K562 (cell line): ENCODE results near the gene AGRN. TPM values are rescaled to one million over a fixed set of nuclear protein-coding genes. Genes with fewer than 3 reads are reported as not detected.
"Not testable (repeated sequence)": the region's sequence is repeated elsewhere in the genome, so short reads cannot be mapped to it uniquely, and the experiment has no call there.

ENCODE experiments used
- ATAC-seq: fragments of 200-7000 bp; cut with Tn5 transposase; 3 replicates; pipeline ENCODE4 v1.9.1; 2020; ENCODE audit warnings: moderate library complexity
- BruUV-seq: library from RNA; stranded (reverse); fragments of 400-500 nt; replicated peaks from 2 replicates; lab custom pipeline; 2021; lab: Mats Ljungman, UMichigan
- CTCF ChIA-PET: fragments of 300-600 bp; formaldehyde crosslinking; extraction: SDS; loops from one replicate; lab custom pipeline; 2021; ENCODE audit warnings: low intra/inter-chr PET ratio; lab: Yijun Ruan, JAX
- POLR2A ChIA-PET: fragments of 300-600, 350-650 bp; sonication (Branson Sonifier 250); formaldehyde crosslinking; extraction: SDS; loops from one replicate; lab custom pipeline; 2021; ENCODE audit warnings: antibody characterized with exemption, inconsistent platforms; lab: Yijun Ruan, JAX
- DNase-seq, 4 experiments: peaks; one replicate each; pipeline versions ENCODE4 v3.0.0 to v3.0.0-alpha.2; 2011 to 2018; ENCODE audit warnings: low spot score in 3 of 4, mixed read lengths in 3 of 4; ENCODE audit errors: extremely low read depth in 1 of 4
- FAIRE-seq: peaks from 2 replicates; lab custom pipeline; 2011; peaks lifted over from hg19 to GRCh38; lab: Jason Lieb, UNC
- H2AFZ ChIP-seq: 2 replicates; pipeline ENCODE4 v1.6.0; 2011; ENCODE audit warnings: low read depth, low read length, control low read depth, inconsistent platforms
- H3K27ac ChIP-seq: fragments of 200-600 bp; 3 replicates; pipeline ENCODE4 v1.8.0; 2011; ENCODE audit warnings: low read depth, mild to moderate bottlenecking, control low read depth, inconsistent platforms, low read length, moderate library complexity, mixed read lengths; ENCODE audit errors: extremely low read depth
- H3K27me3 ChIP-seq, 2 experiments: fragments of 300-600 bp in 1 of 2; 2 replicates in 1 of 2; 3 replicates in 1 of 2; pipeline versions ENCODE4 v1.6.0 to v1.8.0; 2011; ENCODE audit warnings: inconsistent platforms in 2 of 2, low read length in 2 of 2, mild to moderate bottlenecking in 1 of 2, mixed read lengths in 1 of 2, moderate library complexity in 1 of 2; ENCODE audit not compliant: control insufficient read depth in 2 of 2, insufficient read depth in 2 of 2
- H3K36me3 ChIP-seq: fragments of 300-600 bp; 3 replicates; pipeline ENCODE4 v1.8.0; 2011; ENCODE audit warnings: mild to moderate bottlenecking, low read length, inconsistent platforms; ENCODE audit not compliant: control insufficient read depth, insufficient read depth
- H3K4me1 ChIP-seq, 2 experiments: fragments of 200-600 bp in 1 of 2; replicated peaks in 1 of 2; 2 replicates in 1 of 2; 3 replicates in 1 of 2; pipeline versions ENCODE4 v1.5.1 to v1.8.0; 2011; ENCODE audit warnings: inconsistent platforms in 2 of 2, low read length in 2 of 2, mild to moderate bottlenecking in 1 of 2, mixed read lengths in 1 of 2, moderate library complexity in 1 of 2; ENCODE audit not compliant: control insufficient read depth in 2 of 2, insufficient read depth in 2 of 2
- H3K4me2 ChIP-seq: 2 replicates; pipeline ENCODE4 v1.6.1; 2011; ENCODE audit warnings: low read length, control low read depth, inconsistent platforms, mixed read lengths; ENCODE audit not compliant: insufficient read depth
- H3K4me3 ChIP-seq: fragments of 200-600 bp; sonication (generic), shearing (Covaris generic); 2 replicates; pipeline ENCODE4 v1.5.1; 2016; ENCODE audit warnings: control low read depth, inconsistent platforms
- H3K79me2 ChIP-seq: fragments of 200-600 bp; 3 replicates; pipeline ENCODE4 v1.8.0; 2011; ENCODE audit warnings: low read length, inconsistent platforms; ENCODE audit not compliant: control insufficient read depth, insufficient read depth
- H3K9ac ChIP-seq, 2 experiments: 2 replicates each; pipeline versions ENCODE4 v1.6.0 to v1.6.1; 2011; ENCODE audit warnings: low read depth in 2 of 2, low read length in 2 of 2, control low read depth in 1 of 2, inconsistent platforms in 1 of 2, mild to moderate bottlenecking in 1 of 2, mixed read lengths in 1 of 2; ENCODE audit not compliant: insufficient read depth in 1 of 2
- H3K9me1 ChIP-seq: one replicate; pipeline ENCODE4 v1.6.0; 2011; ENCODE audit warnings: inconsistent platforms, mild to moderate bottlenecking, low read length, moderate library complexity; ENCODE audit not compliant: control insufficient read depth, insufficient read depth
- H3K9me3 ChIP-seq: replicated peaks from 2 replicates; pipeline ENCODE4 v1.5.1; 2011; ENCODE audit warnings: low read depth, low read length, inconsistent platforms; ENCODE audit not compliant: control insufficient read depth, insufficient read depth
- H4K20me1 ChIP-seq: replicated peaks from 2 replicates; pipeline ENCODE4 v1.6.1; 2011; ENCODE audit warnings: low read length, inconsistent platforms, mixed read lengths; ENCODE audit not compliant: control insufficient read depth, insufficient read depth
- ARID1B ChIP-seq: fragments of 450-650 bp; IDR thresholded peaks from 2 replicates; pipeline ENCODE4 v1.6.1; 2016; ENCODE audit warnings: antibody characterized with exemption, mild to moderate bottlenecking, inconsistent platforms
- CBFA2T3 ChIP-seq: fragments of 450-650 bp; IDR thresholded peaks from 2 replicates; pipeline ENCODE4 v1.6.1; 2017
- CEBPB ChIP-seq: fragments of 450-650 bp; IDR thresholded peaks from 2 replicates; pipeline ENCODE4 v1.6.1; 2016; ENCODE audit warnings: missing genetic modification characterization, missing compliant biosample characterization
- CEBPG ChIP-seq, 3 experiments: fragments of 200-800 bp in 1 of 3; sonication (Bioruptor generic) in 1 of 3; sonication (generic) in 1 of 3; formaldehyde crosslinking in 1 of 3; IDR thresholded peaks in 2 of 3; conservative IDR thresholded peaks in 1 of 3; 2 replicates each; pipeline versions ENCODE4 v1.6.1 to v1.8.0; 2016 to 2022; ENCODE audit warnings: missing compliant biosample characterization in 2 of 3, missing genetic modification characterization in 2 of 3, mild to moderate bottlenecking in 1 of 3, missing genetic modification reagents in 1 of 3
- EGR1 ChIP-seq: fragments of 450-650 bp; conservative IDR thresholded peaks from 2 replicates; pipeline ENCODE4 v1.6.1; 2017; ENCODE audit warnings: mild to moderate bottlenecking
- RHOXF2B ChIP-seq: fragments of 250-450 bp; sonication (Bioruptor Pico); conservative IDR thresholded peaks from 2 replicates; pipeline ENCODE4 v1.5.1; 2021
- WGBS: fragments of 100-300 bp; shearing (Covaris generic); methylation state at CpG from one replicate; pipeline ENCODE4 v1.1.6; 2016; ENCODE audit warnings: low coverage, mixed read lengths; ENCODE audit not compliant: insufficient coverage; ENCODE audit errors: missing lambda C conversion rate; 5-methylcytosine and 5-hydroxymethylcytosine counted together
- in situ Hi-C: fragments of 300-500 bp; cut with MboI; formaldehyde crosslinking; loops from 4 replicates; pipeline ENCODE4 v1.15.0; 2018; ENCODE audit warnings: inconsistent platforms, mixed read lengths
- intact Hi-C: fragments of 100-400 bp; cut with micrococcal nuclease; formaldehyde crosslinking; loops from 2 replicates; pipeline ENCODE4 v1.14.2; 2022
- polyA plus RNA-seq, 8 experiments: library from polyadenylated mRNA; depleted of rRNA in 4 of 8; stranded (reverse) in 5 of 8; unstranded in 3 of 8; fragments of >200 nt; fragmentation: Nextera tagmentation in 2 of 8; fragmentation: Illumina TruSeq in 1 of 8; extraction: Ambion mirVana in 2 of 8; extraction: Trizol in 1 of 8; gene quantifications; 2 replicates each; pipeline versions ENCODE4 v1.2.1 to v1.2.3, GENCODE V29; 2011 to 2014; ENCODE audit warnings: inconsistent platforms in 1 of 8, missing spikeins in 1 of 8
- total RNA-seq, 7 experiments: library from RNA; depleted of rRNA in 6 of 7; stranded (reverse); fragments of >200 nt in 6 of 7; fragmentation: Illumina TruSeq in 2 of 7; extraction: Trizol in 2 of 7; gene quantifications; 2 replicates each; pipeline versions ENCODE4 v1.2.1 to v1.2.3, GENCODE V29; 2011 to 2021; ENCODE audit warnings: low replicate concordance in 1 of 7

AGRN gene
- total and polyA plus RNA-seq, 9 of the 15 experiments (the other 6 are each of a cell fraction or from before 2014, with no cell fraction given) = 0.04 to 111 (median 18.1) TPM

- Histone ChIP-seq H3K36me3 (peaks cover 29% of the 10 kb centered on the region), H3K4me1 (peaks cover 31 to 78% of the 10 kb centered on the region in 2 experiments), H3K4me2 (peak overlapping the region; percentile 90; the same call in 1 of the 2 replicates)
- in situ Hi-C loops; BruUV-seq; H3K79me2 ChIP-seq; H3K27ac ChIP-seq; CTCF ChIA-PET; intact Hi-C loops; H4K20me1 ChIP-seq; H3K27me3 ChIP-seq; H3K9me1 ChIP-seq; H3K4me3 ChIP-seq; ATAC-seq; TF ChIP-seq CEBPG (CRISPR knock-in tag; IDR thresholded peaks at IDR 0.05): not testable (repeated sequence)
- peak; percentile 27; the same call in 1 of the 2 replicates for TF ChIP-seq ARID1B
- peak; percentile 59 for TF ChIP-seq CBFA2T3
- peak; percentile 21 to 76; a peak in 2 of 4 replicates for TF ChIP-seq CEBPG (tag; conservative IDR thresholded peaks at IDR 0.05 in 1 of 2, IDR thresholded peaks at IDR 0.05 in 1 of 2)
- TF ChIP-seq CEBPB (tag) = peak; percentile 64
- peak; percentile 41 for TF ChIP-seq EGR1
- TF ChIP-seq RHOXF2B (CRISPR knock-in tag) = 0 out of 2 replicates have a peak, but pooled peaks have one; percentile 23
- TF ChIP-seq, all 486 proteins: peak for 6; not testable (repeated sequence) for 480
- H2AFZ ChIP-seq, H3K9ac ChIP-seq, FAIRE-seq, H3K9me3 ChIP-seq, DNase-seq: not testable (repeated sequence)
- POLR2A ChIA-PET = interaction anchor here (1.1 to 1.2 kb wide), 2 partner anchors 14 to 27 kb away, joined by 3 read pairs; no protein-coding TSS in a partner anchor
- WGBS = 13% methylated on average over 15 of the region's 15 CpGs
Observed at GRCh38 chr1:1057769-1058087, 37.8 kb downstream of the AGRN start.
